ENCODE data around the gene BRCA2.
"Not testable (repeated sequence)": the region's sequence is repeated elsewhere in the genome, so short reads cannot be mapped to it uniquely, and the experiment has no call there.

Gene BRCA2

DNA sequence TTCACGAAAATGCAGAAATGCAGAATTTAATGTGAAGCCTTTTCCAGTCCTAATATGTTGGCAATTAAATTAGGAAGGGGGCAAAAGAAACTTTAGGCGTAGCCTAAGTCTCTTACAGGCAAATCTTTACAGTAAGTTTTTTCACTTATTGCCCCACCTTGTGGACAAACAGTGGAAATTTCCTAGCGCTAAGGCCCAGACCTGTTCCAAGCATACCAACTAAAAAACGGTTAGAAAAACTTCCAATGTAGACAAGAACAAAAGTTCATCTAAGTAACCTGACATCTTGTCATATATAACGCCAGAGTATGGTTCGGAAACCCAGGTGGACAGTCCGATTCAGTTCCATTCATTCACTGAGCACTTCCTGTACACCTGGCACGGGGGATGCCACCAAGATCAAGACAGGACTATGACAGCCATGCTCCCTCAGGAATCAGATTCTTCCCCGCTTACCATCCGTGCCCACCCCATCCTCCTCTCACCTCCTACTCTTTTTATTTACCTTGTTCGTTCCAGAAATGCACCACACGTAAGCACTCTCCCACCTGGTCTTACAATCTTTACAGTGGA is 5.1 kb upstream of the BRCA2 start:
- DNase-seq (ENCODE audit: low read depth) = no peak

DNA sequence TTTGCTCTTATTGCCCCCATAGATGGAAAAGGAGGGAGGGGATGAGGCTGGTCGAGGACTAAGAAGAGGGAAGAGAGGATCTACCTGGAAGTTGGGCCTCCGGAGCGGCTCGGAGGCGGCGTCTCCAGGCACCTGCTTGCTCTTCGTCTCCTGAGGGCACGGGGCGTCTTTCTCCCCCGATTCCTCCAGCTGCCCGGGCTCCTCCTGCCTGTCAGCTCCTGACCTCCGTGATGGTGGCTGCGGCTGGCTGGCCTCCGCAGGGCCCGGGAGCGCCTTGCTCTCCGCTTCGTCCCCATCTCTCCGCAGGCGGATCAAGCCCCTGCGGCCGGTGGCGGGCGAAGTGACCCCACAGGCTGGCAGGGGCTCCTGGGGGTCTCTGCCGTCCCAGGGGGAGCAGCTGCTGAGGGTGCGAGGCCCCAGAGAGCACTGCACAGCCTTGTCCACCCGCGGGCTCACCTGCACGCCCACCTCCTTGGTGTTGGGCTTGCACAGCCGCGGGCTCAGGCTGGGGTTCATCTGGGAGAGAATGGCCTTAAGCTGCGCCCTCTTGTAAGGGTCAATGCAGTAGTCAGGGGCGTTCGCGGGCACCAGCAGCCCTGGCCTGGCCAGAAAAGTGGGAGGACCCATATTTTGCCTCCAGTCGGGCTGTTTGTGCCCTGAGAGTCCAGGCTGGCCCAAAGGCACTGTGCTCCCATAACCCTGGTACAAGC is 4.0 kb upstream of the BRCA2 start:
- no peak for DNase-seq (ENCODE audit: low read depth)

DNA sequence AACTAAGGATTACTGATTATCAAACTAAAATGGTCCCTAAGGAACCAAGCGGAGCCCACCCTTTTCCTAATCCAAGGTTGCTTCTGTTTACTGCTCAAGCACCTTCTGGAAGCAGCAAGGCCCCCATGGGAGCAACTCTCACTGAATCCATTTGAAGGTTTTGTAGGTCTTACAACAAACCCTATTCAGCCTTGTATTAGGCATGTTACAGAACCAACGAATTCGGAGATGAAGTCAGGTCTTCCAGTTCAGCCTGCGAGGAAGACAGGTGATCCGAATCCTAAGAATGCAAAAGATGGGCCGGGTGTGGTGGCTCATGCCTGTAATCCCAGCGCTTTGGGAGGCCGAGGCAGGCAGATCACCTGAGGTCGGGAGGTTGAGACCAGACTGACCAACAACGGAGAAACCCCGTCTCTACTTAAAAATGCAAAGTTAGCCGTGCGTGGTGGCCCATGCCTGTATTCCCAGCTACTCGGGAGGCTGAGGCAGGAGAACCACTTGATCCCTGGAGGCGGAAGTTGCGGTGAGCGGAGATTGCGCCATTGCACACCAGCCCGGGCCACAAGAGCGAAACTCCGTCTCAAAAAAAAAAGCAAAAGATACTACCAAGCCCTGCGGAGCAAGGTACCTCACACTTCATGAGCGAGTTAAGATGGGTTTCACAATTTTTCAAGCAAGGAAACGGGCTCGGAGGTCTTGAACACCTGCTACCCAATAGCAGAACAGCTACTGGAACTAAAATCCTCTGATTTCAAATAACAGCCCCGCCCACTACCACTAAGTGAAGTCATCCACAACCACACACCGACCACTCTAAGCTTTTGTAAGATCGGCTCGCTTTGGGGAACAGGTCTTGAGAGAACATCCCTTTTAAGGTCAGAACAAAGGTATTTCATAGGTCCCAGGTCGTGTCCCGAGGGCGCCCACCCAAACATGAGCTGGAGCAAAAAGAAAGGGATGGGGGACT is 754 bp upstream of the BRCA2 start:
- DNase-seq (ENCODE audit: low read depth) = peak; percentile 31

DNA sequence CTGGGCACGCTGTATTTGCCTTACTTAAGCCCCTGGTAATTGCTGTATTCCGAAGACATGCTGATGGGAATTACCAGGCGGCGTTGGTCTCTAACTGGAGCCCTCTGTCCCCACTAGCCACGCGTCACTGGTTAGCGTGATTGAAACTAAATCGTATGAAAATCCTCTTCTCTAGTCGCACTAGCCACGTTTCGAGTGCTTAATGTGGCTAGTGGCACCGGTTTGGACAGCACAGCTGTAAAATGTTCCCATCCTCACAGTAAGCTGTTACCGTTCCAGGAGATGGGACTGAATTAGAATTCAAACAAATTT is 676 bp downstream of the BRCA2 start:
- DNase-seq (ENCODE audit: low read depth) = peak; percentile 4

DNA sequence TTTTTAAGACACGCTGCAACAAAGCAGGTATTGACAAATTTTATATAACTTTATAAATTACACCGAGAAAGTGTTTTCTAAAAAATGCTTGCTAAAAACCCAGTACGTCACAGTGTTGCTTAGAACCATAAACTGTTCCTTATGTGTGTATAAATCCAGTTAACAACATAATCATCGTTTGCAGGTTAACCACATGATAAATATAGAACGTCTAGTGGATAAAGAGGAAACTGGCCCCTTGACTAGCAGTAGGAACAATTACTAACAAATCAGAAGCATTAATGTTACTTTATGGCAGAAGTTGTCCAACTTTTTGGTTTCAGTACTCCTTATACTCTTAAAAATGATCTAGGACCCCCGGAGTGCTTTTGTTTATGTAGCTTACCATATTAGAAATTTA is 1.2 kb downstream of the BRCA2 start:
- no peak for DNase-seq (ENCODE audit: low read depth)

DNA sequence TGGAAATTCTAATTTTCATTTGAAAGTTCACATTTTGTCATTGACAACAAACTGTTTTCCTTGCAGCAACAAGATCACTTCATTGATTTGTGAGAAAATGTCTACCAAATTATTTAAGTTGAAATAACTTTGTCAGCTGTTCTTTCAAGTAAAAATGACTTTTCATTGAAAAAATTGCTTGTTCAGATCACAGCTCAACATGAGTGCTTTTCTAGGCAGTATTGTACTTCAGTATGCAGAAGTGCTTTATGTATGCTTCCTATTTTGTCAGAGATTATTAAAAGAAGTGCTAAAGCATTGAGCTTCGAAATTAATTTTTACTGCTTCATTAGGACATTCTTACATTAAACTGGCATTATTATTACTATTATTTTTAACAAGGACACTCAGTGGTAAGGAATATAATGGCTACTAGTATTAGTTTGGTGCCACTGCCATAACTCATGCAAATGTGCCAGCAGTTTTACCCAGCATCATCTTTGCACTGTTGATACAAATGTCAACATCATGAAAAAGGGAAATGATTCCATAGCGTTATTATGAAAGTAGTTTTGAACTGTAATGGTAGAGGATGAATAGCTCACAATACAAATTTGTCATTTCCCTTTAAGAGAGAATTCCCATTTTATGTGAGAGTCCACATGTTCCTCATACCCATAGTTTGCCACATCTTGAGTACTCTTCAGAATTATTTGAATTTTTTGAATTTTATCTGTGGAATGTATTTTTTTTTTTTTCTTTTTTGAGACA is 2.6 kb downstream of the BRCA2 start:
- DNase-seq (ENCODE audit: low read depth) = no peak

DNA sequence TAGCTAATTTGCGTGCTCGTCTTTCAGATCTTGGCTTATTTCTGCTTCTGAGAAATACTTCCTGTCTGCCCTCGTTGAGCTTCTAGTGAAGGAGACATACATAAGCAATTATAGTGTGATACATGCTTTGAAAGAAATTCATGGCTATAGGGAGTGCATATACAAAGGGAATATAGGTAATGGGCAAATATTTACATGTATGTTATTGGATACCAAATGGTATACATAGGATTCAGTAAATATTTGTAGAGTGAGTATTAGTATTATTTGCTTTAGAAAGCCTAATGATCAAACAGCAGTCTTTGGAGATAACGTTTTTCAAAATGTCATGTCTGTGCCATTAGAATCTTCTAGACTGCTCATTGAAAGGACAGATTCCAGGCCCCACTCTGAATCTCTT is 5.2 kb downstream of the BRCA2 start:
- DNase-seq (ENCODE audit: low read depth) = no peak

DNA sequence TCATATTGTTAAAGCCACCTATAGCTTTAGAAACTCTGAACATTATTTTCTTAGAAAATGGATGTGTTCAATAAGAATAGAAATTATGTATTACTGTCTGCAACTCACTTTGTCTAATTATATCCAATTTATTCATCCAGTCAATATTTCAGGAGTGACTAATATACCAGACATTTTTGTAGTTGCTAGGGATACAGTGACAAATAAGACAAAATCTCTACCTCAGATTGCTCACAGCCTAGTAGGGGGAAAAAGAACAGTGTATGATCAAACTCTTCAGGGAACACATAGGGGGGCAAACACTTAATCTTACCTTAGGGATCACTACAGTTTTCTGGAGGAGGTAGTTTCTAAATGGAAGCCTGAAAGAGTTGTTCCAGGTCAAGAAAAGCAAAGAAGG is 8.6 kb downstream of the BRCA2 start:
- no peak for DNase-seq (ENCODE audit: low read depth)

DNA sequence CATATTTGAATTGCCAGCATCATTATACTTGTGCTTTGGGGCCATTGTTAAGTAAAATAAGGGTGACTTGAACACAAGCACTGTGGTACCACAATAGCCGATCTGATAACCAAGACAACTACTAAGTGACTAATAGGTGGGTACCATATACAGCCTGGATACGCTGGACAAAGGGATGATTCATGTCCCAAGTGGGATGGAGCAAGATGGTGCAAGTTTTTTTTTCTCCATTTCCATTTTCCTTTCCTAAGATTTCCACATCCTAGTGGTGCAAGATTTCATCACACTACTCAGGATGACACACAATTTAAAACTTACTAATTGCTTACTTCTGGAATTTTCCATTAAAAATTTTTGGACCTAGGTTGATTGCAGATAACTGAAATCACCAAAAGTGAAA is 15.1 kb downstream of the BRCA2 start:
- no peak for DNase-seq (ENCODE audit: low read depth)

DNA sequence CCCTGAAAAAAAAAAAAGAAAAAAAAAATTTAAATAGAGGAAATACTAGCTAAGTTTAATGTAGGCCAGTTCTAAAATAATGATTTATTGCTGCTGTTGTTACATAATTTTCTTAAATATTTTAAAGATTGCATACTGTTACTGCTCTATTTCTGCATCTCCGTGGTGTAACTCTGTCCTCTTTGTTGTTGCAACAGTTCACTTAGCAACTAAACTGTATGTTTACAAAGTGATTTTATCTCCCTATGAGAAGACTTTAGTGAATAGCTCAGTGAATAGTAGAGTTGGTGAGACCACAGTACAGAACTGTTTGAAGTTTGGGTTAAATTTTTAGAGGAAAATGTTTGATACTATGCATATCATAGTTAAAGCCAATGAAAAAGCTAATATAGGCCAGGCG is 19.4 kb downstream of the BRCA2 start:
- no peak for DNase-seq (ENCODE audit: low read depth)

DNA sequence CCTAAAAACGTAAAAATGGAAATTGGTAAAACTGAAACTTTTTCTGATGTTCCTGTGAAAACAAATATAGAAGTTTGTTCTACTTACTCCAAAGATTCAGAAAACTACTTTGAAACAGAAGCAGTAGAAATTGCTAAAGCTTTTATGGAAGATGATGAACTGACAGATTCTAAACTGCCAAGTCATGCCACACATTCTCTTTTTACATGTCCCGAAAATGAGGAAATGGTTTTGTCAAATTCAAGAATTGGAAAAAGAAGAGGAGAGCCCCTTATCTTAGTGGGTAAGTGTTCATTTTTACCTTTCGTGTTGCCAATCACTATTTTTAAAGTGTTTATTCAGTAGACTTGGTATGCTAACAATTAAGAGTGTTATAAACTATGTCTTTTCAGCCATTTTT is 25.6 kb downstream of the BRCA2 start:
- no peak for DNase-seq (ENCODE audit: low read depth)

DNA sequence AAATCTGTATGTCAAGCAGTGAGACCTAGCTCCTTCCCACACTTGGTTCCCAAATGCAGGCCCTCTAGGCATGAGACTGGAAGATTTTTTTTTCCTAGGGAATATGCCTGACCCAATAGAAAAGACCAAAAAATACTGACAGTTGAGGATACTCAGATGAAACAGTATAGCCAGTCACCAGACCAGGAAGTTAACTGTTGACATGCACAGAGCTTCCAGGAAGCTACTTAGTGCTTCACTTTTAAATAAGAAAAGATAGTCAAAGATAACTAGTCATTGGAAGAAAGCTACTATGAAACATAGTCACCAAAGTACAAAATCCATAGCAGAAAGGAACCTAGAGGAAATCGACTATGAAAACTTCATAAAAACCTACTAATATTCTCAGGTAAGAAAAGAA is 32.3 kb downstream of the BRCA2 start:
- DNase-seq (ENCODE audit: low read depth) = no peak

DNA sequence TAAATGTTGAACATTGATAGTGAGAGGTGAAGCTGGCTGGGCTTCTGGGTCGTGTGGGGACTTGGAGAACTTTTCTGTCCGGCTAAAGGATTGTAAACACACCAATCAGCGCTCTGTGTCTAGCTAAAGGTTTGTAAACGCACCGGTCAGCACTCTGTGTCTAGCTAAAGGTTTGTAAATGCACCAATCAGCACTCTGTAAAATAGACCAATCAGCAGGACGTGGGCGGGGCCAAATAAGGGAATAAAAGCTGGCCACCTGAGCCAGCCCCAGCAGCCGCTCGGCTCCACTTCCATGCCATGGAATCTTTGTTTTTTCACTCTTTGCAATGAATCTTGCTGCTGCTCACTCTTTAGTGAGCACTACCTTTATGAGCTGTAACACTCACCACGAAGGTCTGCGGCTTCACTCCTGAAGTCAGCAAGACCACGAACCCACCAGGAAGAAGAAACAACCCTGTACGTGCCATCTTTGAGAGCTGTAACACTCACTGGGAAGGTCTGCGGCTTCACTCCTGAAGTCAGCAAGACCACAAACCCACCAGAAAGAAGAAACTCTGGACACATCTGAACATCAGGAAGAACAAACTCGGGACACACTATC is 35.6 kb downstream of the BRCA2 start:
- not testable (repeated sequence) for DNase-seq (ENCODE audit: low read depth)

DNA sequence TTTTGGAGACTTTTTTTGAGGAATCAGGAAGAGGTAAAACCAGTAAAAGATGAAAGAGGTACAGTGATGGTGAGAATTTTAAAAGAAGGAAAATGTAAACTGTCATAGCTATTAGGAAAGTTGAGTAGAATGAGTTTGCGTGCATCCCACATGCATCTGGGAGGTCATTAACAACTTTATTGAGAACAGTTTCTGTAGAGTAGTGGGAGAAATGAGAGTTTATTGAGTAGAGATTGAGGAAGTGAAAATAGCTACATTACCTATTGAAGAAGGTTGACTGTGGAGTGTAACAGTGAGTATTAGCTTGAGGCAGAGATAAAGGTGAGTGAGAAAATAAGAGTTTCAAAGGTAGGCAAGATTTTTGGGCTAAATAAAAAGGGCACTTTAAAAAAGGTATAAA is 38.7 kb downstream of the BRCA2 start:
- DNase-seq (ENCODE audit: low read depth) = no peak

DNA sequence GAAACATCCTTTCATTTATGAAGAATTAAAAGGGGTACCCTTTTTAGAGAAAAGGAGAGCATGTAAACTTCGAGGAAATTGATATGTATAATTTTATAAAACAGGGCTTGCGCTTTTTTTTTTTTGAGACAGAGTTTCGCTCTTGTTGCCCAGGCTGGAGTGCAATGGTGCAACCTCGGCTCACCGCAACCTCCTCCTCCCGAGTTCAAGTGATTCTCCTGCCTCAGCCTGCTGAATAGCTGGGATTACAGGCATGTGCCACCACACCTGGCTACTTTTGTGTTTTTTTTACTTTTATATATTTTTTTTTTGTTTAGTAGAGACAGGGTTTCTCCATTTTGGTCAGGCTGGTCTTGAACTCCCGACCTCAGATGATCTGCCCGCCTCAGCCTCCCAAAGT is 40.6 kb downstream of the BRCA2 start:
- not testable (repeated sequence) for DNase-seq (ENCODE audit: low read depth)

DNA sequence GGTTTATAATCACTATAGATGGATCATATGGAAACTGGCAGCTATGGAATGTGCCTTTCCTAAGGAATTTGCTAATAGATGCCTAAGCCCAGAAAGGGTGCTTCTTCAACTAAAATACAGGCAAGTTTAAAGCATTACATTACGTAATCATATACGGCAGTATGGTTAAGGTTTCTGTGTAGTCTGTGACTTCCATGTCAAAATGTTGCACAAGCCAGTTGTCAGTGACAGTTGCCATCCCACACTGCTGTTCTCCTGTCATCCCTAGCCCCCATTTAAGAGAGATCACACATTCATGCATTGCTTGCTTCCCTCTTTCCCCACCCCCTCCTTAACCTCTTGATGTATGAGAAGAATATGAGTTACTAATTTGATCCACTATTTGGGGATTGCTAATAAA is 47.3 kb downstream of the BRCA2 start:
- DNase-seq (ENCODE audit: low read depth) = no peak

DNA sequence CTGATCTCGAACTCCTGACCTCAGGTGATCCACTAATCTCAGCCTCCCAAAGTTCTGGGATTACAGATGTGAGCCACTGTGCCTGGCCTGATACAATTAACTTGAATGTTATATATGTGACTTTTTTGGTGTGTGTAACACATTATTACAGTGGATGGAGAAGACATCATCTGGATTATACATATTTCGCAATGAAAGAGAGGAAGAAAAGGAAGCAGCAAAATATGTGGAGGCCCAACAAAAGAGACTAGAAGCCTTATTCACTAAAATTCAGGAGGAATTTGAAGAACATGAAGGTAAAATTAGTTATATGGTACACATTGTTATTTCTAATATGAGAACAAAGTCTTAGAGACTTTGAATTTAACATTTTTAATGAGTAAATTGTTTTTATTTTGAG is 55.5 kb downstream of the BRCA2 start:
- no peak for DNase-seq (ENCODE audit: low read depth)

DNA sequence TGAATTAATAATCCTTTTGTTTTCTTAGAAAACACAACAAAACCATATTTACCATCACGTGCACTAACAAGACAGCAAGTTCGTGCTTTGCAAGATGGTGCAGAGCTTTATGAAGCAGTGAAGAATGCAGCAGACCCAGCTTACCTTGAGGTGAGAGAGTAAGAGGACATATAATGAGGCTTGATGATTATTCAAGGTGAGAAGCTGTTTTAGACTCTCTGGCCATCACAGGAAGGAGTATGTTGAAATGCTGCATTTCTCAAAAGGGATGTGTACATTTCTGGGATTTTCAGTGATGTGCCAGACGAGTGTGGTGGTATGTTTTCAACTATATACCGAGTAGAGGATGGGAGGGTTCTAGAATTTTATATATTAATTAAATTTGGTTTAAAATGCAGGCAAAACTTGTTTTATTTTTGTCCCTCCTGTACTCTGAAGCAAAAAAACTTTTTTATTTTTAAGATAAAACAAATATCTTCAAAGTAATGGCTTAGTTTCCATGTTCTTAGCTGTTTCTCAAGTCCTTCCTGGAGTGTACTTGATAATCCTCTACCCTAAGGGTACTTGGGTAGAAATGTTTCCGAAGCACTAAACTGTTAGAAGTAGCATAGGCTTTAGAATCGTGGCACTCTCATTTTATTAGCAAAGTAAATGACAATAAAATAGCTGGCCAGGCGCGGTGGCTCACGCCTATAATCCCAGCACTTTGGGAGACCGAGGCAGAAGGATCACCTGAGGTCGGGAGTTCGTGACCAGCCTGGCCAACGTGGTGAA is 61.5 kb downstream of the BRCA2 start:
- no peak for DNase-seq (ENCODE audit: low read depth)

DNA sequence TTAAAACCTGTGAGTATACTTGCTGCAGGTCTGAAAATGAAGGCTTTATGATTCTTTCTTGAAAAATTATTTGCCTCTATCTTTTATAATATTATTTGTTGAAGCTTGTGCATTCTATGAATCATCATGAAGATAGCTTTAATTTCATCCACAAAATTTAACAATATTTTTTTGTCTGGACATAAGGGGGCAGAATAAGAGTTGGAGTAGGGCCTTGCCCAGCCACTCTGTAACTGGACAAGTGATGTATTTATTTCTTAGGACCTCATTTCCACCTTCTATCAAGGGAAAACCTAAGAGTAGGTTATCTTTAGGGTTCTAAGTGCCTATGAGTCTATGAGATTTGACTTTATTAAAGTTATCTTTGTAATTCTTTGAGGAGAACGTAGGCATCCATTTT is 62.7 kb downstream of the BRCA2 start:
- no peak for DNase-seq (ENCODE audit: low read depth)

DNA sequence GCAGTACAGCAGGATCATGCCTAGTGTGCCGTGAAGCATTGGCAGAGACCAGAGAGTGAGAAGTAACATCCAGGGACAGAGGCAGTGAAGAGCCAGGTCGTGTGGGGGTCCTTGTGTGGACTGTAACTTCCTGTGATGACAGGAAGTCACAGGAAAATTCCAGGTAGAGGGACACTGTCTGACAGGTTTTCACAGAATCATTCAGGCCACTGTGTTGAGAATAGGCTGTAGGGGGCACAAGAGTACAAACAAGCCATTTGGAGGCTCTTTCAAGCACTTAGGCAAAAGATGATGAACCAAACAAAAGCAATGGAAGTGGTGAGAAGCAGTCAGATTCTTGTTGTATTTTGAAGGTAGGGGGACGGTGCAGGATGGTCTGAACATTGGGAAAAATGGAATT is 66.2 kb downstream of the BRCA2 start:
- no peak for DNase-seq (ENCODE audit: low read depth)

DNA sequence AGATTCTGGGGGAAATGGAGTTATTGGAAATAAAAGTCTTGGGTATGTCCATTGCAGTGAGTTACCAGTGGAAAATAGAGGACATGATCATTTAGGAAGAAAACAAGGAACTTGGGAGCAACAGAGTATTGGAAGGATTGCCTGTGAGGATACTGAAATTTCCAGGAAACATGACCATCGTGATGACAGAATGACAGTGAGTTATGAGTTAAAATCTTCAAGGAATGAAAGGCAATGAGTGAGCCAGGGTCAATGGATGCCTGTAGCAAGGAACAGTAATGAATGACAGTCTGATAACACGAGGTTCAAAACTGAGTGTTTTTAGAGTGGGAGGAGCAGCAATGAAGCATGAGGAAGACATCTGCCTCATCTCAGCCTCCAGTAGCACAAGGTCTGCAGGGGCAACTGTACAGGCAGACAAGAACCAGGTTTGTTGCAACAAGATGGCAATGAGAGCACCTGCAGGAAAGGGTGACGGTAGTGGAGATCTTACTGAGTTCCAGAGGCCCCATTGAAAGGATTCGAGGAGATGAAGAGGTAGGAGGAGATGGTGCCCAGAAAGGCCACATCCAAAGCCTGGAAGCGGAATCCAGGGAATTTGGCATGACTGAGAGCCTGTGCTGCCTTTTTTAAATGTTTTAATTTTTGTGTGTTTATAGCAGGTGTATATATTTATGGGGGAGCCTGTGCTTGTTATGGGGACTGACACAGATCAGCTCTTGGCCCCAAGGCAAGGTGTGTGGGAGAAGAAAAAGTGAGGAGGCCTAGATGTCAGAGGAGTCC is 68.7 kb downstream of the BRCA2 start:
- DNase-seq (ENCODE audit: low read depth) = no peak

All from stimulated activated CD8-positive, alpha-beta memory T cell treated with anti-CD3 and anti-CD28 coated beads, Interleukin-4, amount 100 ng/mL, for 24 hours (primary cell).